ENCODE data around the gene SLC7A9. TPM values are rescaled to one million over a fixed set of nuclear protein-coding genes. Genes with fewer than 3 reads are reported as not detected.

The SLC7A9 gene
- polyA plus RNA-seq, 1 of the 3 experiments (the other 2 are of a cell fraction) = not detected

GRCh38 chr19:32861596-32861995 is 8.0 kb downstream of the SLC7A9 start:
- DNase-seq = no peak
- Histone ChIP-seq H3K4me1 (ENCODE audit: control insufficient read depth in 1 of 2, insufficient read depth in 2 of 2, low read depth in 1 of 2, low read length in 1 of 2) (no peaks in the 10 kb centered on the region), H3K27ac (ENCODE audit: low read depth in 2 of 2, low read length in 1 of 2) (no peak overlapping the region), H3K4me2 (no peak overlapping the region), H3K9me2 (no peaks in the 10 kb centered on the region), H3K9ac (no peak overlapping the region), H3F3A (replicated peaks; ENCODE audit: insufficient read depth) (no peaks in the 10 kb centered on the region), H2AFZ (ENCODE audit: low read depth) (no peak overlapping the region), H3K4me3 (ENCODE audit: low read depth in 2 of 2, low read length in 1 of 2) (no peak overlapping the region), H3K36me3 (replicated peaks in 1 of 2; ENCODE audit: control insufficient read depth in 1 of 2, insufficient read depth in 2 of 2, low read length in 1 of 2) (no peaks in the 10 kb centered on the region), H3K9me3 (no peaks in the 10 kb centered on the region), H4K20me1 (ENCODE audit: insufficient read depth) (no peaks in the 10 kb centered on the region), H3K27me3 (ENCODE audit: insufficient read depth) (no peaks in the 10 kb centered on the region), H3K79me2 (ENCODE audit: insufficient read depth) (no peaks in the 10 kb centered on the region)
- ChIA-PET POLR2A (no interaction called here), CTCF (no interaction called here)
- WGBS (ENCODE audit: low lambda C conversion rate) = 94% methylated on average over 3 of the region's 3 CpGs
- TF ChIP-seq FOXM1 (IDR thresholded peaks at IDR 0.05; ENCODE audit: low read depth) (no peak), NFIC (IDR thresholded peaks at IDR 0.05; ENCODE audit: borderline replicate concordance) (no peak)

GRCh38 chr19:32859591-32859990 is 10.0 kb downstream of the SLC7A9 start:
- Histone ChIP-seq H2AFZ (ENCODE audit: low read depth) (no peak overlapping the region), H3K27me3 (ENCODE audit: insufficient read depth) (no peaks in the 10 kb centered on the region), H3K36me3 (replicated peaks in 1 of 2; ENCODE audit: control insufficient read depth in 1 of 2, insufficient read depth in 2 of 2, low read length in 1 of 2) (no peaks in the 10 kb centered on the region), H3K27ac (ENCODE audit: low read depth in 2 of 2, low read length in 1 of 2) (no peak overlapping the region), H3K79me2 (ENCODE audit: insufficient read depth) (no peaks in the 10 kb centered on the region), H3K4me2 (no peak overlapping the region), H3F3A (replicated peaks; ENCODE audit: insufficient read depth) (no peaks in the 10 kb centered on the region), H4K20me1 (ENCODE audit: insufficient read depth) (no peaks in the 10 kb centered on the region), H3K9ac (no peak overlapping the region), H3K4me3 (ENCODE audit: low read depth in 2 of 2, low read length in 1 of 2) (no peak overlapping the region), H3K9me3 (no peaks in the 10 kb centered on the region), H3K9me2 (no peaks in the 10 kb centered on the region), H3K4me1 (ENCODE audit: control insufficient read depth in 1 of 2, insufficient read depth in 2 of 2, low read depth in 1 of 2, low read length in 1 of 2) (no peaks in the 10 kb centered on the region)
- TF ChIP-seq JUND (IDR thresholded peaks at IDR 0.05) (no peak), CTCF (IDR thresholded peaks at IDR 0.05) (no peak)
- 84% methylated on average over 17 of the region's 19 CpGs for WGBS (ENCODE audit: low lambda C conversion rate)
- ChIA-PET CTCF (no interaction called here), POLR2A (no interaction called here)
- no peak for DNase-seq

- TF ChIP-seq USF2 (IDR thresholded peaks at IDR 0.05; ENCODE audit: borderline replicate concordance, low read depth, low read length) (no peak), SMC3 (IDR thresholded peaks at IDR 0.05; ENCODE audit: low read depth, low read length) (no peak), RCOR1 (IDR thresholded peaks at IDR 0.05; ENCODE audit: low read length) (no peak), YY1 (IDR thresholded peaks at IDR 0.05; ENCODE audit: low read depth) (no peak), FOSL2 (IDR thresholded peaks at IDR 0.05; ENCODE audit: borderline replicate concordance, low read depth) (no peak), MEF2A (IDR thresholded peaks at IDR 0.05; ENCODE audit: borderline replicate concordance, low read depth) (no peak), TEAD4 (IDR thresholded peaks at IDR 0.05; ENCODE audit: borderline replicate concordance, insufficient read depth) (no peak), MAX (IDR thresholded peaks at IDR 0.05; ENCODE audit: low read depth) (no peak), ZBTB33 (IDR thresholded peaks at IDR 0.05; ENCODE audit: borderline replicate concordance, low read depth) (no peak), CTCF (IDR thresholded peaks at IDR 0.05) (no peak), GABPA (IDR thresholded peaks at IDR 0.05; ENCODE audit: low read depth) (no peak)
- Histone ChIP-seq H3F3A (replicated peaks; ENCODE audit: insufficient read depth) (no peaks in the 10 kb centered on the region), H3K4me1 (ENCODE audit: control insufficient read depth in 1 of 2, insufficient read depth in 2 of 2, low read depth in 1 of 2, low read length in 1 of 2) (no peaks in the 10 kb centered on the region), H3K27ac (ENCODE audit: low read depth in 2 of 2, low read length in 1 of 2) (no peak overlapping the region), H3K36me3 (replicated peaks in 1 of 2; ENCODE audit: control insufficient read depth in 1 of 2, insufficient read depth in 2 of 2, low read length in 1 of 2) (no peaks in the 10 kb centered on the region), H4K20me1 (ENCODE audit: insufficient read depth) (no peaks in the 10 kb centered on the region), H3K9me3 (no peaks in the 10 kb centered on the region), H3K4me3 (ENCODE audit: low read depth in 2 of 2, low read length in 1 of 2) (no peak overlapping the region), H2AFZ (ENCODE audit: low read depth) (no peak overlapping the region), H3K79me2 (ENCODE audit: insufficient read depth) (no peaks in the 10 kb centered on the region), H3K9me2 (no peaks in the 10 kb centered on the region), H3K9ac (no peak overlapping the region), H3K4me2 (no peak overlapping the region), H3K27me3 (ENCODE audit: insufficient read depth) (no peaks in the 10 kb centered on the region)
- WGBS (ENCODE audit: low lambda C conversion rate) = 63% methylated on average over 10 of the region's 10 CpGs
- POLR2A ChIA-PET = no interaction called here
- DNase-seq = no peak
- CTCF ChIA-PET = no interaction called here
Observed at GRCh38 chr19:32858559-32858958, 11.0 kb downstream of the SLC7A9 start.

Measured in SK-N-SH (cell line).